Measurements from ENCODE around the gene LGALS3BP. TPM values are rescaled to one million over a fixed set of nuclear protein-coding genes. Genes with fewer than 3 reads are reported as not detected.

LGALS3BP gene
- total and polyA plus RNA-seq, 4 donors: 66.0 to 224 (median 79.2) TPM

DNA sequence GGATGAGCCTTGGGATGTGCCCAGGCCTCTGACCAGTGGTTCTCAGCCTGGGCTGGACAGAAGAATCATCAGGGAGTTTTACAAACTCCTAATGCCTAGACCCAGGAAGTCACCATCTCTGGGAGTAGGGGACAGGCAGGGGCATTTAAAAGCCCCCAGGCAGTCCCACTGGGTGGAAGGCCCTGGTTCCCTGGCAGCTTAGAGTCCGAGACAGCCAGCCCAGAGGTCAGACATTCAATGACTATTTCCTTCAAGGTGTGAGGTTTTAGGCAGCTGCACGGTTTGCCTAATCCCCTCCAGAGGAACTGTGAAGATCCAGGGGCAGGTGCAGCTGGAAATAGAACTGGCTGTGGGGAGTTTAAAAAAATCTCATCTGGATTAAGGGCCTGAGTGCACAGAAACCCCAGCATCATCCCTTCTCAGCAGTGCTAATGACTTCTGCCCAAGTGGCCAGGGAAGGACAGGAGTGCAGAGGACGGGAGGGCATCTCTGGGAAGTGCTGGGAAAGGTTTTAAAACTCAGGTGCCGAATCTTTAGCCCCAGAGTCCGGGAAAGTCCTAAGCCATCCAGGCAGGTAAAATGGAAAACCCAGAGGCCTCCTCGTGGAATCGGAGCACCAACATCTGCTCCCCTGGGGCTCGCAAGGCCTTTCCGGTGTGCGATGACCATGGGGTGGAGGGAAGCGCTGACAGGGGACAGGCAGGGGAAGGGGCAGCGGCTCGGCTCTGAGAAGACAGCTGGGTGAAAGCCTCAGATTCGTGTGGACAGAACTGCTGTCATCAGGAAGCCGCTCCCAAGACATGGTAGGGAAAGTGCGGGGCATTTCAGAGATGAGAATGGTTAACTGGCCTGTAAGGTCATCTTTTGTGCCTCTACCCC lies 1.5 kb upstream of the LGALS3BP start:
- no peak for TF ChIP-seq SP1 (IDR thresholded peaks at IDR 0.05)
- no peak for TF ChIP-seq YY1 (IDR thresholded peaks at IDR 0.05)
- no peak for TF ChIP-seq MAX (IDR thresholded peaks at IDR 0.05)
- no peak for TF ChIP-seq RXRA (IDR thresholded peaks at IDR 0.05)
- TF ChIP-seq HNF4G (IDR thresholded peaks at IDR 0.05): no peak
- no peak for TF ChIP-seq TAF1 (conservative IDR thresholded peaks at IDR 0.05)
- no peak for TF ChIP-seq FOXA2 (IDR thresholded peaks at IDR 0.05)
- no peak for TF ChIP-seq GABPA (IDR thresholded peaks at IDR 0.05 in 1 of 2, conservative IDR thresholded peaks at IDR 0.05 in 1 of 2)
- no peak for TF ChIP-seq ZBTB33 (IDR thresholded peaks at IDR 0.05)
- no peak for TF ChIP-seq HNF4A (conservative IDR thresholded peaks at IDR 0.05)
- no peak for TF ChIP-seq ATF3 (IDR thresholded peaks at IDR 0.05)
- TF ChIP-seq, protein P1, sequence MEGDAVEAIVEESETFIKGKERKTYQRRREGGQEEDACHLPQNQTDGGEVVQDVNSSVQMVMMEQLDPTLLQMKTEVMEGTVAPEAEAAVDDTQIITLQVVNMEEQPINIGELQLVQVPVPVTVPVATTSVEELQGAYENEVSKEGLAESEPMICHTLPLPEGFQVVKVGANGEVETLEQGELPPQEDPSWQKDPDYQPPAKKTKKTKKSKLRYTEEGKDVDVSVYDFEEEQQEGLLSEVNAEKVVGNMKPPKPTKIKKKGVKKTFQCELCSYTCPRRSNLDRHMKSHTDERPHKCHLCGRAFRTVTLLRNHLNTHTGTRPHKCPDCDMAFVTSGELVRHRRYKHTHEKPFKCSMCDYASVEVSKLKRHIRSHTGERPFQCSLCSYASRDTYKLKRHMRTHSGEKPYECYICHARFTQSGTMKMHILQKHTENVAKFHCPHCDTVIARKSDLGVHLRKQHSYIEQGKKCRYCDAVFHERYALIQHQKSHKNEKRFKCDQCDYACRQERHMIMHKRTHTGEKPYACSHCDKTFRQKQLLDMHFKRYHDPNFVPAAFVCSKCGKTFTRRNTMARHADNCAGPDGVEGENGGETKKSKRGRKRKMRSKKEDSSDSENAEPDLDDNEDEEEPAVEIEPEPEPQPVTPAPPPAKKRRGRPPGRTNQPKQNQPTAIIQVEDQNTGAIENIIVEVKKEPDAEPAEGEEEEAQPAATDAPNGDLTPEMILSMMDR (IDR thresholded peaks at IDR 0.05; ENCODE audit: low read depth, low read length, missing input control): no peak
- no peak for TF ChIP-seq EGR1 (IDR thresholded peaks at IDR 0.05; ENCODE audit: low read depth in 2 of 2)
- TF ChIP-seq JUND (IDR thresholded peaks at IDR 0.05): no peak
- TF ChIP-seq NR2F2 (IDR thresholded peaks at IDR 0.05): no peak
- no peak for TF ChIP-seq FOXA1 (IDR thresholded peaks at IDR 0.05)
- no peak for TF ChIP-seq RAD21 (IDR thresholded peaks at IDR 0.05)
- TF ChIP-seq, protein P2, sequence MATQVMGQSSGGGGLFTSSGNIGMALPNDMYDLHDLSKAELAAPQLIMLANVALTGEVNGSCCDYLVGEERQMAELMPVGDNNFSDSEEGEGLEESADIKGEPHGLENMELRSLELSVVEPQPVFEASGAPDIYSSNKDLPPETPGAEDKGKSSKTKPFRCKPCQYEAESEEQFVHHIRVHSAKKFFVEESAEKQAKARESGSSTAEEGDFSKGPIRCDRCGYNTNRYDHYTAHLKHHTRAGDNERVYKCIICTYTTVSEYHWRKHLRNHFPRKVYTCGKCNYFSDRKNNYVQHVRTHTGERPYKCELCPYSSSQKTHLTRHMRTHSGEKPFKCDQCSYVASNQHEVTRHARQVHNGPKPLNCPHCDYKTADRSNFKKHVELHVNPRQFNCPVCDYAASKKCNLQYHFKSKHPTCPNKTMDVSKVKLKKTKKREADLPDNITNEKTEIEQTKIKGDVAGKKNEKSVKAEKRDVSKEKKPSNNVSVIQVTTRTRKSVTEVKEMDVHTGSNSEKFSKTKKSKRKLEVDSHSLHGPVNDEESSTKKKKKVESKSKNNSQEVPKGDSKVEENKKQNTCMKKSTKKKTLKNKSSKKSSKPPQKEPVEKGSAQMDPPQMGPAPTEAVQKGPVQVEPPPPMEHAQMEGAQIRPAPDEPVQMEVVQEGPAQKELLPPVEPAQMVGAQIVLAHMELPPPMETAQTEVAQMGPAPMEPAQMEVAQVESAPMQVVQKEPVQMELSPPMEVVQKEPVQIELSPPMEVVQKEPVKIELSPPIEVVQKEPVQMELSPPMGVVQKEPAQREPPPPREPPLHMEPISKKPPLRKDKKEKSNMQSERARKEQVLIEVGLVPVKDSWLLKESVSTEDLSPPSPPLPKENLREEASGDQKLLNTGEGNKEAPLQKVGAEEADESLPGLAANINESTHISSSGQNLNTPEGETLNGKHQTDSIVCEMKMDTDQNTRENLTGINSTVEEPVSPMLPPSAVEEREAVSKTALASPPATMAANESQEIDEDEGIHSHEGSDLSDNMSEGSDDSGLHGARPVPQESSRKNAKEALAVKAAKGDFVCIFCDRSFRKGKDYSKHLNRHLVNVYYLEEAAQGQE (IDR thresholded peaks at IDR 0.05): no peak
- DNase-seq (ENCODE audit: low spot score): no peak
- Histone ChIP-seq H3K36me3 (ENCODE audit: control insufficient read depth in 4 of 4, insufficient read depth in 3 of 4, low read depth in 1 of 4, low read length in 3 of 4) (no peaks in the 10 kb centered on the region), H3K9me3 (ENCODE audit: control insufficient read depth in 4 of 4, low read length in 3 of 4) (no peaks in the 10 kb centered on the region), H3K27ac (ENCODE audit: low read depth in 1 of 2, low read length in 2 of 2) (no peak overlapping the region), H3K27me3 (ENCODE audit: control insufficient read depth in 4 of 4, insufficient read depth in 4 of 4, low read length in 3 of 4) (no peaks in the 10 kb centered on the region), H3K9ac (ENCODE audit: low read depth in 1 of 2, low read length in 2 of 2) (no peak overlapping the region), H3K4me1 (ENCODE audit: control insufficient read depth in 4 of 4, insufficient read depth in 4 of 4, low read length in 3 of 4) (peaks cover 3 to 20% (median 6%) of the 10 kb centered on the region in 4 donors), H3K4me3 (ENCODE audit: low read depth in 1 of 3, low read length in 3 of 3) (no peak overlapping the region)
- WGBS: 89% methylated on average over 16 of the region's 16 CpGs
